Measurements from ENCODE around the gene ZNF410. TPM values are rescaled to one million over a fixed set of nuclear protein-coding genes. Genes with fewer than 3 reads are reported as not detected.
"Not testable (repeated sequence)": the region's sequence is repeated elsewhere in the genome, so short reads cannot be mapped to it uniquely, and the experiment has no call there.

Gene ZNF410
- total RNA-seq, 1 donor from 2014 or later = 64.7 TPM

GRCh38 chr14:73913256-73913655 lies 26.6 kb downstream of the ZNF410 start:
- ChIA-PET CTCF (no interaction called here), POLR2A (no interaction called here)
- DNase-seq (no peak), ATAC-seq (ENCODE audit: low read depth) (no peak)
- peaks cover 2% of the 10 kb centered on the region for H3K4me1 Mint-ChIP-seq
- TF ChIP-seq CTCF (IDR thresholded peaks at IDR 0.05) = no peak
- H3K27ac Mint-ChIP-seq = no peak overlapping the region
- no peaks in the 10 kb centered on the region for H3K27me3 Mint-ChIP-seq
- H3K9me3 Mint-ChIP-seq = peaks cover 3% of the 10 kb centered on the region
- peaks cover 69% of the 10 kb centered on the region for H3K36me3 Mint-ChIP-seq (ENCODE audit: low read depth)
- intact Hi-C loops (cut with micrococcal nuclease) = no loop called here
- no peak overlapping the region for H3K4me3 Mint-ChIP-seq

- Mint-ChIP-seq H3K27me3 (no peaks in the 10 kb centered on the region), H3K27ac (no peak overlapping the region), H3K9me3 (peaks cover 3% of the 10 kb centered on the region), H3K4me3 (no peak overlapping the region), H3K36me3 (ENCODE audit: low read depth) (peaks cover 69% of the 10 kb centered on the region), H3K4me1 (peaks cover 2% of the 10 kb centered on the region)
- intact Hi-C loops (cut with micrococcal nuclease) = no loop called here
- no peak for TF ChIP-seq CTCF (IDR thresholded peaks at IDR 0.05)
- DNase-seq (no peak), ATAC-seq (ENCODE audit: low read depth) (no peak)
- CTCF ChIA-PET = no interaction called here
- POLR2A ChIA-PET = no interaction called here
These were observed 29.7 kb downstream of the ZNF410 start for GRCh38 chr14:73916324-73916723.

GRCh38 chr14:73919457-73919856 lies 32.8 kb downstream of the ZNF410 start:
- peaks cover 74% of the 10 kb centered on the region for H3K36me3 Mint-ChIP-seq (ENCODE audit: low read depth)
- DNase-seq; H3K4me3 Mint-ChIP-seq; ATAC-seq (ENCODE audit: low read depth); H3K27me3 Mint-ChIP-seq; H3K9me3 Mint-ChIP-seq; POLR2A ChIA-PET; CTCF ChIA-PET; intact Hi-C loops (cut with micrococcal nuclease); H3K4me1 Mint-ChIP-seq; H3K27ac Mint-ChIP-seq: not testable (repeated sequence)

- Mint-ChIP-seq H3K27ac (no peak overlapping the region), H3K4me3 (no peak overlapping the region), H3K9me3 (no peaks in the 10 kb centered on the region), H3K4me1 (no peaks in the 10 kb centered on the region), H3K27me3 (no peaks in the 10 kb centered on the region), H3K36me3 (ENCODE audit: low read depth) (peaks cover 93% of the 10 kb centered on the region)
- no peak for ATAC-seq (ENCODE audit: low read depth)
- DNase-seq = no peak
- intact Hi-C loops (cut with micrococcal nuclease) = no loop called here
- CTCF ChIA-PET = no interaction called here
- POLR2A ChIA-PET = no interaction called here
- TF ChIP-seq CTCF (IDR thresholded peaks at IDR 0.05) = no peak
These were observed 37.7 kb downstream of the ZNF410 start for GRCh38 chr14:73924337-73924736.

- Mint-ChIP-seq H3K27me3 (no peaks in the 10 kb centered on the region), H3K9me3 (no peaks in the 10 kb centered on the region), H3K36me3 (ENCODE audit: low read depth) (peaks cover 66% of the 10 kb centered on the region), H3K4me3 (no peak overlapping the region), H3K4me1 (no peaks in the 10 kb centered on the region), H3K27ac (no peak overlapping the region)
- POLR2A ChIA-PET = interaction anchor here (0.6 to 0.7 kb wide), 2 partner anchors 677 to 784 kb away, joined by 3 read pairs; no protein-coding TSS in a partner anchor
- no peak for ATAC-seq (ENCODE audit: low read depth)
- CTCF ChIA-PET = interaction anchor here (0.6 to 1.2 kb wide), 3 partner anchors 10 to 100 kb away, joined by 3 read pairs; no protein-coding TSS in a partner anchor
- TF ChIP-seq CTCF (IDR thresholded peaks at IDR 0.05) = no peak
- intact Hi-C loops (cut with micrococcal nuclease) = no loop called here
- DNase-seq = no peak
These were observed 49.0 kb downstream of the ZNF410 start for GRCh38 chr14:73935666-73936065.

- DNase-seq (no peak), ATAC-seq (ENCODE audit: low read depth) (no peak)
- Mint-ChIP-seq H3K4me1 (no peaks in the 10 kb centered on the region), H3K4me3 (no peak overlapping the region), H3K27ac (no peak overlapping the region), H3K27me3 (no peaks in the 10 kb centered on the region), H3K36me3 (ENCODE audit: low read depth) (peaks cover 61% of the 10 kb centered on the region), H3K9me3 (no peaks in the 10 kb centered on the region)
- no peak for TF ChIP-seq CTCF (IDR thresholded peaks at IDR 0.05)
- ChIA-PET CTCF (interaction anchor here (0.6 to 1.2 kb wide), 2 partner anchors 25 to 99 kb away, joined by 3 read pairs; no protein-coding TSS in a partner anchor), POLR2A (no interaction called here)
- intact Hi-C loops (cut with micrococcal nuclease) = no loop called here
These were observed 49.9 kb downstream of the ZNF410 start for GRCh38 chr14:73936548-73936947.

Data from activated B cell treated with CpG ODN at 0.5 μM for 24 hours (primary cell).